Neural cell (in vitro differentiated cells): ENCODE results near the gene ANXA6. TPM values are rescaled to one million over a fixed set of nuclear protein-coding genes. Genes with fewer than 3 reads are reported as not detected.

Experiments used
- H2AFZ ChIP-seq: fragments of 200-600, 300-800 bp; sonication (generic), shearing (Covaris generic); 2 replicates; pipeline ENCODE4 v1.6.0; 2014; ENCODE audit warnings: low read depth, mild to moderate bottlenecking, antibody characterized with exemption, low read length, moderate library complexity
- H3F3A ChIP-seq: fragments of 200-600 bp; shearing (Covaris generic); 2 replicates; pipeline ENCODE4 v1.6.1; 2016; ENCODE audit warnings: mild to moderate bottlenecking, moderate library complexity, mixed read lengths, antibody characterized with exemption, low read length; ENCODE audit not compliant: insufficient read depth, poor library complexity, severe bottlenecking
- H3K27ac ChIP-seq: fragments of 200-600, 300-800 bp; sonication (generic), shearing (Covaris generic); 2 replicates; pipeline ENCODE4 v1.5.1; 2014; ENCODE audit warnings: mild to moderate bottlenecking, low read length, moderate library complexity
- H3K27me3 ChIP-seq: fragments of 300-800, 200-600 bp; sonication (generic), shearing (Covaris generic); 2 replicates; pipeline ENCODE4 v1.6.0; 2014; ENCODE audit warnings: mild to moderate bottlenecking, low read depth, low read length, moderate library complexity; ENCODE audit not compliant: insufficient read depth
- H3K36me3 ChIP-seq: fragments of 300-800, 200-600 bp; sonication (generic), shearing (Covaris generic); 2 replicates; pipeline ENCODE4 v1.5.1; 2014; ENCODE audit warnings: mild to moderate bottlenecking, antibody characterized with exemption, low read length, moderate library complexity; ENCODE audit not compliant: insufficient read depth
- H3K4me2 ChIP-seq: fragments of 300-800, 200-600 bp; sonication (generic), shearing (Covaris generic); 2 replicates; pipeline ENCODE4 v1.6.0; 2014; ENCODE audit warnings: mild to moderate bottlenecking, low read length
- H3K4me3 ChIP-seq: fragments of 300-800, 200-600 bp; sonication (generic), shearing (Covaris generic); 2 replicates; pipeline ENCODE4 v1.5.1; 2014; ENCODE audit warnings: mild to moderate bottlenecking, low read length, moderate library complexity
- H3K79me2 ChIP-seq: fragments of 200-600 bp; shearing (Covaris generic); replicated peaks from 2 replicates; pipeline ENCODE4 v1.6.0; 2014; ENCODE audit warnings: mild to moderate bottlenecking, low read length, moderate library complexity; ENCODE audit not compliant: insufficient read depth
- H3K9ac ChIP-seq: fragments of 300-800, 200-600 bp; sonication (generic), shearing (Covaris generic); 2 replicates; pipeline ENCODE4 v1.6.1; 2016; ENCODE audit warnings: mild to moderate bottlenecking, low read length, mixed read lengths
- H3K9me2 ChIP-seq: fragments of 200-600 bp; shearing (Covaris generic); 2 replicates; pipeline ENCODE4 v1.6.1; 2016; ENCODE audit warnings: mild to moderate bottlenecking, low read length, mixed read lengths; ENCODE audit not compliant: insufficient read depth
- H3K9me3 ChIP-seq: fragments of 200-600, 300-800 bp; sonication (generic), shearing (Covaris generic); 2 replicates; pipeline ENCODE4 v1.6.1; 2016; ENCODE audit warnings: mild to moderate bottlenecking, mixed run types, low read length, moderate library complexity, mixed read lengths
- H4K20me1 ChIP-seq: fragments of 200-600 bp; shearing (Covaris generic); 2 replicates; pipeline ENCODE4 v1.6.1; 2016; ENCODE audit warnings: mild to moderate bottlenecking, mixed run types; ENCODE audit not compliant: insufficient read depth
- CTCF ChIP-seq: fragments of 450-650 bp; IDR thresholded peaks from 2 replicates; pipeline ENCODE4 v1.5.1; 2014; ENCODE audit warnings: antibody characterized with exemption, mild to moderate bottlenecking, moderate library complexity; ENCODE audit not compliant: poor library complexity, severe bottlenecking
- EP300 ChIP-seq: fragments of 450-650 bp; conservative IDR thresholded peaks from 2 replicates; pipeline ENCODE4 v1.6.1; 2014; ENCODE audit warnings: antibody characterized with exemption, mild to moderate bottlenecking, moderate library complexity; ENCODE audit not compliant: poor library complexity, severe bottlenecking
- EZH2 ChIP-seq: fragments of 200-600, 300-800 bp; shearing (Covaris generic), sonication (generic); IDR thresholded peaks from 2 replicates; pipeline ENCODE4 v1.6.1; 2014; ENCODE audit warnings: antibody characterized with exemption, low read length, borderline replicate concordance, mild to moderate bottlenecking; ENCODE audit not compliant: insufficient read depth, poor library complexity, severe bottlenecking
- MXI1 ChIP-seq: fragments of 450-650 bp; conservative IDR thresholded peaks from 2 replicates; pipeline ENCODE4 v1.6.1; 2014; ENCODE audit warnings: antibody characterized with exemption, mild to moderate bottlenecking; ENCODE audit not compliant: poor library complexity, severe bottlenecking
- POLR2AphosphoS5 ChIP-seq: IDR thresholded peaks from 2 replicates; pipeline ENCODE4 v1.6.1; 2012
- RAD21 ChIP-seq: fragments of 450-650 bp; conservative IDR thresholded peaks from 2 replicates; pipeline ENCODE4 v1.6.1; 2014; ENCODE audit warnings: antibody characterized with exemption, mild to moderate bottlenecking, moderate library complexity
- REST ChIP-seq: IDR thresholded peaks from 2 replicates; pipeline ENCODE4 v1.6.1; 2012; ENCODE audit warnings: borderline replicate concordance
- SMC3 ChIP-seq: fragments of 450-650 bp; conservative IDR thresholded peaks from 2 replicates; pipeline ENCODE4 v1.6.1; 2014; ENCODE audit warnings: antibody characterized with exemption, mild to moderate bottlenecking, moderate library complexity; ENCODE audit not compliant: poor library complexity
- TAF1 ChIP-seq: IDR thresholded peaks from 2 replicates; pipeline ENCODE4 v1.6.1; 2012; ENCODE audit warnings: low read depth
- polyA plus RNA-seq: library from polyadenylated mRNA; depleted of rRNA; stranded (reverse); fragments of >200 nt; gene quantifications from 2 replicates; pipeline ENCODE4 v1.2.3, GENCODE V29; 2014

Gene ANXA6
- polyA plus RNA-seq, 1 donor from 2014 or later: 27.5 TPM

GRCh38 chr5:151125421-151125820, 32.2 kb downstream of the ANXA6 start:
- Histone ChIP-seq H3K36me3 (peaks cover 23% of the 10 kb centered on the region), H3K4me3 (no peak overlapping the region)

GRCh38 chr5:151123897-151124751, 33.5 kb downstream of the ANXA6 start:
- no peaks in the 10 kb centered on the region for H4K20me1 ChIP-seq
- no peaks in the 10 kb centered on the region for H3K9me3 ChIP-seq
- no peaks in the 10 kb centered on the region for H3K79me2 ChIP-seq
- no peak overlapping the region for H3K9ac ChIP-seq
- H3F3A ChIP-seq: no peaks in the 10 kb centered on the region
- peaks cover 24% of the 10 kb centered on the region for H3K36me3 ChIP-seq
- H3K4me2 ChIP-seq: no peak overlapping the region
- no peaks in the 10 kb centered on the region for H3K27me3 ChIP-seq
- no peak overlapping the region for H3K27ac ChIP-seq
- H3K4me3 ChIP-seq: no peak overlapping the region
- H3K9me2 ChIP-seq: no peaks in the 10 kb centered on the region
- no peak overlapping the region for H2AFZ ChIP-seq
- TF ChIP-seq TAF1 (no peak), SMC3 (no peak), EZH2 (no peak), RAD21 (no peak), POLR2AphosphoS5 (no peak), EP300 (no peak), MXI1 (no peak), REST (no peak)

More at GRCh38 chr5:151125421-151125820, 32.2 kb downstream of the ANXA6 start:
- TF ChIP-seq SMC3 (no peak), REST (no peak), CTCF (no peak), POLR2AphosphoS5 (no peak), MXI1 (no peak)
- no peak overlapping the region for H2AFZ ChIP-seq
- H3K27me3 ChIP-seq: no peaks in the 10 kb centered on the region
- no peak overlapping the region for H3K9ac ChIP-seq
- no peaks in the 10 kb centered on the region for H4K20me1 ChIP-seq
- no peak overlapping the region for H3K4me2 ChIP-seq
- H3K9me3 ChIP-seq: no peaks in the 10 kb centered on the region
- no peaks in the 10 kb centered on the region for H3K79me2 ChIP-seq
- H3K9me2 ChIP-seq: no peaks in the 10 kb centered on the region
- H3K27ac ChIP-seq: no peak overlapping the region
- H3F3A ChIP-seq: no peaks in the 10 kb centered on the region
